COLO668 (cell line): Measurements from ENCODE around the gene BTN1A1.
A peak's percentile ranks its signal among the peaks of the same experiment; 100 is the strongest.
"Not testable (repeated sequence)": the region's sequence is repeated elsewhere in the genome, so short reads cannot be mapped to it uniquely, and the experiment has no call there.

Experiments used
- DNase-seq: peaks from one replicate; lab custom pipeline; 2025; ENCODE audit not compliant: unreplicated experiment; lab: John Stamatoyannopoulos, UW

BTN1A1 gene

GRCh38 chr6:26500102-26500501 lies at the start of gene BTN1A1:
Gene BTN1A1, plus strand, starts transcription at chr6:26500303. Its CDS starts 984 bp downstream, at chr6:26501287.
- DNase-seq: no peak

- DNase-seq: no peak
Observed at GRCh38 chr6:26452631-26453235, 47.4 kb upstream of the BTN1A1 start.

GRCh38 chr6:26454631-26455030 lies 45.5 kb upstream of the BTN1A1 start:
- no peak for DNase-seq

DNA sequence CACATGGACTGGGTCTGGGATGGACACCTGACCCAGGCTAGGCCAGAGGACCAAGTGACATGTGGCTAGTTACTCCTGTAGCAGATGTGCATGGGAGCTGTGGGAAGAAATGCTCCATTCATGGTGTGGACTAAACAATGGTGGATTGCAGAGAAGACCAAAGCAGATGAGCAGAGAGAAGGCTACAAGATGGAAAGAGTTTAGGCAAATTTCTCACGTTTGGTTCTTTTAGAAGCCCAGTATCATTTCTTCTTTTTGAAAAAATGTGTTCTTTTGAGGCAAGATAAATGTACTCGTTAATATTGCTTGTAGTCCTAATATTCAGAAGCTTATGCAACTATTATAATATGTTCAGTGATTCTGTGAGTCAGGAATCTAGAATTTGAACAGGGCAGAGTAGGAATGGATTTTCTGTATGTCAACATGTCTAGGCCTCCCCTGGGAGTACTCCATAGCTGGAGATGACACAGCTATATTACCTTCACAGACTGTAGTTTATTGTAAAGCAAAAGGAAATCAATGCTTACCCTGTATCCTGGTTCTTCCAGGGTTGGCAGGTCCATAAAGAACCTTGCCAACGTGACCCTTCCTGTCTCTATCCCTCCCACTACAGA lies 44.6 kb upstream of the BTN1A1 start:
- DNase-seq: no peak

DNA sequence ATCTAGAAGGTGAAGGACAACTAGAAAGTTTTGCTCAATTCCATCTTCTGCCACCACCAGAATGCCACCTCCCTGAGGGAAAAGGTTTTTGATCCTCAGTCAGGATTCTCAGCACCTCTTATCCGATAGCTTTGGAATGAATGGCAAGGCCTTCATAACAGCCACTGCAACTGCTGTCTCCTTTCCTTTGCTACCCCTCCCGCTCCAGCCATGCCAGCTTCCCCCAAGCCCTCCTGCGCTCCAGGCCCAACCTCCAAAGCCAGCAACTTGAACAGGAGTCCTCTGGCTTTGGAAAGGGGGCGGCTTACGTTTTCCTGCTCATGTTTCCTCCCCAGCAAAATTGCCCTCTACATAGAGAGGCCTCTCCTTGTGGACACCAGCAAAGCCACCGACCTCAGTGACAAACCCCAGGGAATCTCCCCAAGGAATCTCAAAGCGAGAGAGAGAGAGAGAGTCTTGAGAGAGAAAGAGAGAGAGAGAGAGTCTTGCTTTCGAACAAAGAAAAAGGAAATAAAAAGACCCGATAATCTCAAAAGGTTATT lies 42.8 kb upstream of the BTN1A1 start:
- DNase-seq: peak; percentile 17

GRCh38 chr6:26457806-26458688 lies 42.1 kb upstream of the BTN1A1 start, which contains the start of gene BTN2A1:
Gene BTN2A1, plus strand, starts transcription at chr6:26457955. Its CDS starts 682 bp downstream, at chr6:26458637.
- peak; percentile 58 for DNase-seq

DNA sequence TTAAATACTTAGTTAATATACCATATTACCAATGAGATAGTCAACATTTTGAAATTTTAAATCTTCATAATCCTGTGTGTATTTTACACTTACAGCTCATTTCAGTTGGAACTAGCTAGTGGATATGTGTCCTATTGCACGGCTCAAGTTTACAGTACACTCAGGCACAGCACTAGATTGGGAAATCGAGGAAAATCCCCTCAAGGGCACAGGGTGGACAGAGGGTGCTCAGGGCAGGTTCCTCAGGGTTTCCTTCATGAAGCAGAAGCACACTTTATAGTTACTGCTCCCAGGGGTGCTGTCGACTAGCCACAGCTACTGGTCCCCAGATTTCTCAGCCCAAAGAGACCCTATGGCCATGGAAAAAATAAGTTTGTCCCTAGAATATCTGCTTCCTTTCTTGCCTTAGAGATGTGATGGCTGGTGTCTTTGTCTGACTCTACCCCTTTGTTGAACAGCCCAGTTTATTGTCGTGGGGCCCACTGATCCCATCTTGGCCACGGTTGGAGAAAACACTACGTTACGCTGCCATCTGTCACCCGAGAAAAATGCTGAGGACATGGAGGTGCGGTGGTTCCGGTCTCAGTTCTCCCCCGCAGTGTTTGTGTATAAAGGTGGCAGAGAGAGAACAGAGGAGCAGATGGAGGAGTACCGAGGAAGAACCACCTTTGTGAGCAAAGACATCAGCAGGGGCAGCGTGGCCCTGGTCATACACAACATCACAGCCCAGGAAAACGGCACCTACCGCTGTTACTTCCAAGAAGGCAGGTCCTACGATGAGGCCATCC lies 40.9 kb upstream of the BTN1A1 start:
- no peak for DNase-seq

- DNase-seq: not testable (repeated sequence)
Observed at GRCh38 chr6:26461353-26461752, 38.8 kb upstream of the BTN1A1 start.

DNA sequence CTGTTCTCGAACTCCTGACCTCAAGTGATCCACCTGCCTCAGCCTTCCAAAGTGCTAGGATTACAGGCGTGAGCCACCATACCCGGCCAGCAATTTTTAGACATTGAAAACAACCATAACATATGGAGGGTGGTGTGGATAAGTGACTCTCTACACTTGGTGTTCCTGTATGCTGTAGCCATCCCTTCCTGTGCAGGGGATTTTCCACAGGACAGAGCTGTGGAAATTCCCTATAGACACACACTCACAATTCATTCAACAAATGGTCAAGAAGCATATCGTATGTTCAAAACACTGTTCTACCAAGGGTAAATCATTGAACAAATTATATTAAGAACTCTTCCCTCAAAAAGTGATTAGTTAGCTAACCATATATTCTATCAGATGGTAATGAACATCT lies 36.1 kb upstream of the BTN1A1 start:
- no peak for DNase-seq

DNA sequence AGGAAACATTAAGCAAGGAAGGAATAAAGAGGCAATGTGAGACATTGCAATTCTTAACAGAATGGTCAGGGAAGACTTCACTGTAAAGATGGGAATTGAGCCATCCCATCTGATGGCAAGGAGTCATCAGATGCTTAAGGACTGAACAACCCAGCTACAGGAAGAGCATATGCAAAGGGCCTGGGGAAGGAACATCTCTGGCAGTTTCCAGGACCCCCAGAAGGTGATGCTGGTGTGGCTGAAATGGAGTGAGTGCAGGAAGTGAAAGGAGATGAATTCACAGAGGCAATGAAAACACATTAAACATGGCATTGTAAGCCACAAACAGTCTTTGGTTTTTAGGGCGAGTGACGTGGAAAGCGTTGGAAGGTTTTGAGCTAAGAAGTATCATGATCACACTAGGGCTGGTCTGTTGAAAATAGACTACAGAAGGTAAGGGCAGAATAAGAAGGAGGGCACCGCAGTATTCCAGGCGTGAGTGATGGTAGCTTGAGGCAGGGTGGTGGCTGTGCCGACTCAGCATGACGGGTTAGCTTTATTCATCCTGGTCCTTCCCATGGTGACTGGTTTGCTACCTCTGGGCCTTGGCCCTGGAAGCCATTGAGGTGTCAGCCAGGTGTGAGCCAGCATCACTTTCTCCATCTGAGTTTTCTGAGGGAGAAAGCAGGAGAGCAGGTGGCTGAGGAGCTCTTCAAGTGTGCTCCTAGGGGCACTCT lies 35.5 kb upstream of the BTN1A1 start:
- no peak for DNase-seq

DNA sequence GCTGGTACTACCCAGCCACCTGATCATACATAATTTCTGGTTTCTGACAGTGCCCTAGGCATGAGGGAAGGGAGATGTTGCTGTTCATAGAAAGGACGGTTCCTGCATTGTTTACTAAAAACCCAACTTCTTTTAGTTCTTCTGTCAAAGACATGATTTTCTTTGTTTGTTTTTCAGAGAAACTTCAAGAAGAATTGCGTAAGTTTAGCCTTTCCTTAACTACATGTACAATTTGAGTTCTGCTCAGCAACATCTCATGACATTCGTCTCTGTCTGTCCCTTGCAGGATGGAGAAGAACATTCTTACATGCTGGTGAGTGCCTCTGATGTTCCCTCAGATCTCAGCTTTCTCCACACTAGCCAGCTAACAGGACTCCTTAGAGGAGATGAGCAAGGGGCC lies 34.3 kb upstream of the BTN1A1 start:
- no peak for DNase-seq

- DNase-seq: no peak
Observed at GRCh38 chr6:26468829-26469228, 31.3 kb upstream of the BTN1A1 start.

- no peak for DNase-seq
Observed at GRCh38 chr6:26470643-26471042, 29.5 kb upstream of the BTN1A1 start.

DNA sequence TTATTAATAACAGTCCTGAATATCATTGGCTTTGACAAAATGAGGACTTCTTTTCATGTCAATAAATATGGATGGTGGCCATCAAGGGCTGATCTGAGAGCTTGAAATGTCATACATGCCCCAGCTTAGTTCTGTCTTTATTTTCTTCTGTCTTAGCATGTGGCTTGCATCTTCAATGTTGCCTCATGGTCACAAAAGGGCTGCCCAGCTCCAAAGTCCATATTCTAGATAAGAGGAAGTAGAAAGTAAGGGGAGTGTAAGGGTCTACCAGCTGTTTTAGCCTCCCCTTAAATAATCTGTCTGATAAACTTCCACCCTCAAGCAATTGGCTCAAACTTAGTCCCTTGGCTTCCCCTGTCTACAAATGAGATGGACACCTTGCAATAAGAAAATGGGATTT lies 28.1 kb upstream of the BTN1A1 start:
- DNase-seq: no peak

DNA sequence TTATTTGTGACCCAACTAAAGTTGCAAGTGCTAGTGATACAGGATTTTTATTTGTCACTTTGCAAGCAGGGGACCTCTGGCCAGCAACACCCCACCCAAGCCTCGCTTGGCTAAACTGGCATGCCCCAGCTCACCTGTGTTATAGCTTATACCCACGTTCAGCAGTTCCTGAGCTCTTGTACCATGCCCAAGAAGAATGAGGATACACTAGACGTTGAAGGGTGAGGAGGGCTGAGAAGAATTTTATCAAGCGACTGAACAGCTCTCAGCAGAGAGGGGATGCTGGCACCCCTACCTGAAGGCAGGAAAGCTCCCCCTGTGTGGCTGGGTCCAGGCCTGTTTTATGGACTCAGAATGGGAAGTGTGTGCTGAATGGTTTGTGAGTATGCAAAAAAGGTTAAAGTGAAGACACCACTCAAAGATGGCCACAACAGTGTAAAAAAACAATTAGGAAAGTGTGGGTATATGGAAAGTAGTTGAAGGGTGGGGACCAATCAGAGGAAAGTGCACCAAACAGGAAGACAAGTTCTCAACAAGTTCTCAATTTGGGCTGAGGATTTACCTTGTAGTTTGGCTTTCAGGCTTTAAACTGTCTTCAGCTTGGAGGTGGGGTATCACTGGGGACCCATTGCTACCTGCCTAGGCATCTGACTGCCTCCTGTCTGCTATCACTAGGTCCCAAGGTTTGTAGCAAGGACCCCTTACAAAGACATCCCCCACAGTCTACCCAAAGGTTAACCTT lies 27.4 kb upstream of the BTN1A1 start:
- DNase-seq: no peak

DNA sequence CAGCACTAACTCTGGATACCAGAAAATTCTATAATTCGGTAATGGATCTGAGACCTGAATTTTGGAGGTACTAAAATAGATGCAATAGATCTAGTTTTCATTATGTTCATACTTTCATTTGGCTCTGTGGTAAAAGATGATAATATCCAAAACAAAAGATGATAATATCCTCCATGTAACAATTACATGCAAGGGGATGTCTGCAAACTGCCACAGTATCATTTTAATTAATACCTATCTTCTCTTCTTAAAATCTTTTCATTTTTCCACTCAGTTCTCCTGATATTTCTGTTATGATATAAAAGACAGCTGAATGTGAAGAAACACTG lies 26.7 kb upstream of the BTN1A1 start:
- no peak for DNase-seq

- no peak for DNase-seq
Observed at GRCh38 chr6:26473758-26474438, 26.2 kb upstream of the BTN1A1 start.

DNA sequence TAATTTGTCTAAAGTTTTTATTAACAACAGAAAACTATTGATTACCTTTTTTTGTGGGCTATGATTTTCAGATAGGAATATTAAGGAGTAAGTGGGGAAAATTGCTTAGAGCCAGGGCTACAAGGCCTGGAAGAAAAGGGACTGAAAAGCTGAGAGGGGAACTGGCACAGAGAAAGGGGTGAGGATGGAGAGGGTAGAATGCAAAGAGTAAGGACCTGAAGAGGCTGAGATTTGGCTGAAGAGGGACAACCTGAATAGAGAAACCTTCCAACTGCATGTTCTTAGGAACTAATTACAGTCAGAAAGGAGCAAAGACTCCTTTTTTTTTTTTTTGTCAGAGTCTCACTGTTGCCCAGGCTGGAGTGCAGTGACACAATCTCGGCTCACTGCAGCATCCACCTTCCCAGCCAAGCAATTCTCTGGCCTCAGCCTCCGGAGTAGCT lies 25.6 kb upstream of the BTN1A1 start:
- no peak for DNase-seq
